Measurements from ENCODE around the gene BORCS6. TPM values are rescaled to one million over a fixed set of nuclear protein-coding genes. Genes with fewer than 3 reads are reported as not detected.

Gene BORCS6
- polyA plus RNA-seq, 3 donors: 5.4 to 14.1 (median 13.9) TPM

GRCh38 chr17:8175795-8176196, 14.2 kb downstream of the BORCS6 start:
- peaks cover 41% of the 10 kb centered on the region for H3K4me1 Mint-ChIP-seq
- H3K36me3 Mint-ChIP-seq: no peaks in the 10 kb centered on the region

GRCh38 chr17:8173871-8174322, 16.1 kb downstream of the BORCS6 start:
- H3K27ac ChIP-seq (ENCODE audit: low read depth in 1 of 2, low read length in 2 of 2): peak overlapping the region; percentile 65 to 98
- no peaks in the 10 kb centered on the region for H3K36me3 ChIP-seq (replicated peaks in 1 of 2; ENCODE audit: control insufficient read depth in 1 of 2, insufficient read depth in 2 of 2, low read length in 2 of 2)
- H3K4me3 ChIP-seq (replicated peaks in 1 of 3; ENCODE audit: low read depth in 2 of 3, low read length in 3 of 3): peak overlapping the region; percentile 18 to 70 (median 39)
- peak overlapping the region; percentile 58 for H2AFZ ChIP-seq (ENCODE audit: insufficient read depth, low read depth, low read length, poor library complexity, severe bottlenecking)
- intact Hi-C loops (cut with micrococcal nuclease): loop anchor here in 1 of 2 donors (5.0 kb wide), 1 partner anchor 37 kb away; no protein-coding TSS in a partner anchor
- H3K79me2 ChIP-seq (ENCODE audit: insufficient read depth, low read length): peaks cover 19% of the 10 kb centered on the region
- H3K27me3 ChIP-seq (ENCODE audit: control insufficient read depth in 2 of 2, insufficient read depth in 2 of 2, low read length in 2 of 2): no peaks in the 10 kb centered on the region
- Mint-ChIP-seq H3K27me3 (ENCODE audit: low read depth in 3 of 3) (no peaks in the 10 kb centered on the region), H3K9me3 (no peaks in the 10 kb centered on the region), H3K4me1 (peaks cover 41% of the 10 kb centered on the region), H3K27ac (peak overlapping the region; percentile 98 to 100 (median 99)), H3K4me3 (peak overlapping the region; percentile 41 to 86), H3K36me3 (no peaks in the 10 kb centered on the region)
- H4K20me1 ChIP-seq (ENCODE audit: insufficient read depth, low read length): no peaks in the 10 kb centered on the region
- peak overlapping the region; percentile 81 for H3K9ac ChIP-seq (ENCODE audit: insufficient read depth, low read length, poor library complexity, severe bottlenecking)
- no peaks in the 10 kb centered on the region for H3K9me3 ChIP-seq (replicated peaks in 1 of 2; ENCODE audit: control insufficient read depth in 1 of 2, insufficient read depth in 1 of 2, low read length in 2 of 2)
- peak overlapping the region; percentile 75 for H3K4me2 ChIP-seq (replicated peaks; ENCODE audit: extremely low read depth, low read length, poor library complexity, severe bottlenecking)
- 0% methylated on average over 9 of the region's 14 CpGs for WGBS (ENCODE audit: insufficient coverage)
- no peak for DNase-seq
- TF ChIP-seq, protein P1, sequence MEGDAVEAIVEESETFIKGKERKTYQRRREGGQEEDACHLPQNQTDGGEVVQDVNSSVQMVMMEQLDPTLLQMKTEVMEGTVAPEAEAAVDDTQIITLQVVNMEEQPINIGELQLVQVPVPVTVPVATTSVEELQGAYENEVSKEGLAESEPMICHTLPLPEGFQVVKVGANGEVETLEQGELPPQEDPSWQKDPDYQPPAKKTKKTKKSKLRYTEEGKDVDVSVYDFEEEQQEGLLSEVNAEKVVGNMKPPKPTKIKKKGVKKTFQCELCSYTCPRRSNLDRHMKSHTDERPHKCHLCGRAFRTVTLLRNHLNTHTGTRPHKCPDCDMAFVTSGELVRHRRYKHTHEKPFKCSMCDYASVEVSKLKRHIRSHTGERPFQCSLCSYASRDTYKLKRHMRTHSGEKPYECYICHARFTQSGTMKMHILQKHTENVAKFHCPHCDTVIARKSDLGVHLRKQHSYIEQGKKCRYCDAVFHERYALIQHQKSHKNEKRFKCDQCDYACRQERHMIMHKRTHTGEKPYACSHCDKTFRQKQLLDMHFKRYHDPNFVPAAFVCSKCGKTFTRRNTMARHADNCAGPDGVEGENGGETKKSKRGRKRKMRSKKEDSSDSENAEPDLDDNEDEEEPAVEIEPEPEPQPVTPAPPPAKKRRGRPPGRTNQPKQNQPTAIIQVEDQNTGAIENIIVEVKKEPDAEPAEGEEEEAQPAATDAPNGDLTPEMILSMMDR (IDR thresholded peaks at IDR 0.05): no peak
- peaks cover 31 to 48% of the 10 kb centered on the region in 2 donors for H3K4me1 ChIP-seq (ENCODE audit: control insufficient read depth in 1 of 2, insufficient read depth in 2 of 2, low read length in 2 of 2)

More at GRCh38 chr17:8175795-8176196, 14.2 kb downstream of the BORCS6 start:
- Histone ChIP-seq H3K9ac (ENCODE audit: insufficient read depth, low read length, poor library complexity, severe bottlenecking) (peak overlapping the region; percentile 67), H3K4me3 (replicated peaks in 1 of 3; ENCODE audit: low read depth in 2 of 3, low read length in 3 of 3) (peak overlapping the region; percentile 41 to 80 (median 78)), H3K27me3 (ENCODE audit: control insufficient read depth in 2 of 2, insufficient read depth in 2 of 2, low read length in 2 of 2) (no peaks in the 10 kb centered on the region), H3K4me2 (replicated peaks; ENCODE audit: extremely low read depth, low read length, poor library complexity, severe bottlenecking) (peak overlapping the region; percentile 92), H3K36me3 (replicated peaks in 1 of 2; ENCODE audit: control insufficient read depth in 1 of 2, insufficient read depth in 2 of 2, low read length in 2 of 2) (no peaks in the 10 kb centered on the region), H3K27ac (ENCODE audit: low read depth in 1 of 2, low read length in 2 of 2) (peak overlapping the region; percentile 56), H3K4me1 (ENCODE audit: control insufficient read depth in 1 of 2, insufficient read depth in 2 of 2, low read length in 2 of 2) (peaks cover 31 to 48% of the 10 kb centered on the region in 2 donors), H3K79me2 (ENCODE audit: insufficient read depth, low read length) (peaks cover 19% of the 10 kb centered on the region), H4K20me1 (ENCODE audit: insufficient read depth, low read length) (no peaks in the 10 kb centered on the region), H3K9me3 (replicated peaks in 1 of 2; ENCODE audit: control insufficient read depth in 1 of 2, insufficient read depth in 1 of 2, low read length in 2 of 2) (no peaks in the 10 kb centered on the region), H2AFZ (ENCODE audit: insufficient read depth, low read depth, low read length, poor library complexity, severe bottlenecking) (peak overlapping the region; percentile 96)
- DNase-seq: peak in 1 of 3 donors; percentile 27
- H3K9me3 Mint-ChIP-seq: no peaks in the 10 kb centered on the region
- H3K4me3 Mint-ChIP-seq: peak overlapping the region; percentile 91 to 96
- TF ChIP-seq, protein P1 (IDR thresholded peaks at IDR 0.05): no peak
- 1% methylated on average over 9 of the region's 11 CpGs for WGBS (ENCODE audit: insufficient coverage)
- peaks cover 0 to 3% (median 0%) of the 10 kb centered on the region in 3 donors for H3K27me3 Mint-ChIP-seq (ENCODE audit: low read depth in 3 of 3)
- intact Hi-C loops (cut with micrococcal nuclease): loop anchor here in 1 of 2 donors (1.0 kb wide), 1 partner anchor 10 kb away; no protein-coding TSS in a partner anchor
- peak overlapping the region; percentile 85 to 95 (median 92) for H3K27ac Mint-ChIP-seq
